CD14-positive monocyte (primary cell): ENCODE data around the gene STK4. TPM values are rescaled to one million over a fixed set of nuclear protein-coding genes. Genes with fewer than 3 reads are reported as not detected.

ENCODE experiments used
- DNase-seq, 3 donors: peaks; one replicate each; pipeline ENCODE4 v3.0.0-alpha.2; 2011 to 2022
- H2AFZ ChIP-seq: 2 replicates; pipeline ENCODE4 v1.6.0; 2012; ENCODE audit warnings: mild to moderate bottlenecking, low read depth, low read length, inconsistent platforms; ENCODE audit not compliant: insufficient read depth, poor library complexity, severe bottlenecking
- H3K27ac ChIP-seq, 2 donors: 1 replicate in 1 of 2; 2 replicates in 1 of 2; pipeline ENCODE4 v1.5.1; 2012 to 2013; ENCODE audit warnings: low read length in 2 of 2, control low read depth in 1 of 2, inconsistent platforms in 1 of 2, low read depth in 1 of 2, mild to moderate bottlenecking in 1 of 2
- H3K27me3 ChIP-seq, 2 donors: one replicate each; pipeline versions ENCODE4 v1.6.0 to v1.6.1; 2011 to 2013; ENCODE audit warnings: low read length in 2 of 2; ENCODE audit not compliant: control insufficient read depth in 2 of 2, insufficient read depth in 2 of 2
- H3K36me3 ChIP-seq, 2 donors: replicated peaks in 1 of 2; 1 replicate in 1 of 2; 2 replicates in 1 of 2; pipeline versions ENCODE4 v1.5.1 to v1.6.1; 2012 to 2013; ENCODE audit warnings: low read length in 2 of 2, control low read depth in 1 of 2, inconsistent platforms in 1 of 2, mild to moderate bottlenecking in 1 of 2; ENCODE audit not compliant: insufficient read depth in 2 of 2, control insufficient read depth in 1 of 2
- H3K4me1 ChIP-seq, 2 donors: 1 replicate in 1 of 2; 2 replicates in 1 of 2; pipeline versions ENCODE4 v1.5.1 to v1.6.1; 2012 to 2013; ENCODE audit warnings: low read length in 2 of 2, control low read depth in 1 of 2, inconsistent platforms in 1 of 2, mild to moderate bottlenecking in 1 of 2, moderate library complexity in 1 of 2; ENCODE audit not compliant: insufficient read depth in 2 of 2, control insufficient read depth in 1 of 2
- H3K4me2 ChIP-seq: replicated peaks from 2 replicates; pipeline ENCODE3; 2012; ENCODE audit warnings: low read length, moderate library complexity, mild to moderate bottlenecking; ENCODE audit not compliant: poor library complexity, severe bottlenecking; ENCODE audit errors: extremely low read depth
- H3K4me3 ChIP-seq, 3 experiments: fragments of 200-600 bp in 1 of 3; sonication (generic) in 1 of 3; replicated peaks in 1 of 3; 1 replicate in 2 of 3; 2 replicates in 1 of 3; pipeline ENCODE4 v1.5.1; 2011 to 2013; ENCODE audit warnings: low read length in 3 of 3, mild to moderate bottlenecking in 3 of 3, control low read depth in 2 of 3, low read depth in 2 of 3, inconsistent platforms in 1 of 3, moderate library complexity in 1 of 3
- H3K79me2 ChIP-seq: 2 replicates; pipeline ENCODE4 v1.6.0; 2012; ENCODE audit warnings: mild to moderate bottlenecking, control low read depth, inconsistent platforms, low read length, moderate library complexity; ENCODE audit not compliant: insufficient read depth
- H3K9ac ChIP-seq: 2 replicates; pipeline ENCODE4 v1.6.0; 2017; ENCODE audit warnings: low read length, mild to moderate bottlenecking; ENCODE audit not compliant: insufficient read depth, poor library complexity, severe bottlenecking
- H3K9me3 ChIP-seq, 2 donors: replicated peaks in 1 of 2; 1 replicate in 1 of 2; 2 replicates in 1 of 2; pipeline versions ENCODE4 v1.5.1 to v1.6.1; 2012 to 2013; ENCODE audit warnings: low read length in 2 of 2, control low read depth in 1 of 2; ENCODE audit not compliant: control insufficient read depth in 1 of 2, insufficient read depth in 1 of 2
- H4K20me1 ChIP-seq: 2 replicates; pipeline ENCODE4 v1.6.0; 2012; ENCODE audit warnings: mild to moderate bottlenecking, low read length, control low read depth, moderate library complexity; ENCODE audit not compliant: insufficient read depth
- H3K27ac Mint-ChIP-seq, 7 donors: one replicate each; pipeline ENCODE4 v1.8.0; 2020; ENCODE audit warnings: mild to moderate bottlenecking in 7 of 7, mixed read lengths in 7 of 7, moderate library complexity in 6 of 7, inconsistent platforms in 2 of 7
- H3K27me3 Mint-ChIP-seq, 3 donors: one replicate each; pipeline ENCODE4 v1.8.0; 2021 to 2022; ENCODE audit warnings: low read depth in 3 of 3, mild to moderate bottlenecking in 3 of 3, mixed read lengths in 3 of 3, moderate library complexity in 3 of 3, inconsistent platforms in 1 of 3
- H3K36me3 Mint-ChIP-seq, 2 donors: one replicate each; pipeline ENCODE4 v1.8.0; 2020; ENCODE audit warnings: mixed read lengths in 2 of 2, inconsistent platforms in 1 of 2, mild to moderate bottlenecking in 1 of 2
- H3K4me1 Mint-ChIP-seq: one replicate; pipeline ENCODE4 v1.8.0; 2020; ENCODE audit warnings: mild to moderate bottlenecking, mixed read lengths
- H3K4me3 Mint-ChIP-seq, 2 donors: one replicate each; pipeline ENCODE4 v1.8.0; 2020; ENCODE audit warnings: mild to moderate bottlenecking in 2 of 2, mixed read lengths in 2 of 2, moderate library complexity in 1 of 2
- H3K9me3 Mint-ChIP-seq, 7 donors: one replicate each; pipeline ENCODE4 v1.8.0; 2020 to 2022; ENCODE audit warnings: mixed read lengths in 7 of 7, mild to moderate bottlenecking in 6 of 7, moderate library complexity in 6 of 7, inconsistent platforms in 2 of 7
- CTCF ChIP-seq: fragments of 200-600 bp; IDR thresholded peaks from one replicate; pipeline ENCODE4 v1.8.0; 2022; ENCODE audit warnings: antibody characterized with exemption, mild to moderate bottlenecking
- WGBS: methylation state at CpG from one replicate; pipeline ENCODE4 v1.1.5; 2013; ENCODE audit warnings: missing lambda C conversion rate; ENCODE audit not compliant: insufficient coverage; 5-methylcytosine and 5-hydroxymethylcytosine counted together
- intact Hi-C, 2 donors: fragments of 100-400 bp; cut with micrococcal nuclease; formaldehyde crosslinking; loops; one replicate each; pipeline versions ENCODE4 v1.15.0 to v1.15.1; 2023
- polyA plus RNA-seq, 3 donors: library from polyadenylated mRNA; depleted of rRNA in 1 of 3; unstranded in 2 of 3; stranded (reverse) in 1 of 3; fragments of 300-500 nt in 2 of 3; fragments of >200 nt in 1 of 3; fragmentation: Illumina TruSeq in 2 of 3; gene quantifications; 1 replicate in 2 of 3; 2 replicates in 1 of 3; pipeline ENCODE4 v1.2.3, GENCODE V29; 2012 to 2021

STK4 gene
- polyA plus RNA-seq, 3 donors = 53.0 to 123 (median 69.9) TPM

- Histone ChIP-seq H3K27me3 (no peaks in the 10 kb centered on the region), H3K27ac (no peak overlapping the region), H3K36me3 (peaks cover 6 to 77% of the 10 kb centered on the region in 2 donors), H3K9ac (no peak overlapping the region), H3K79me2 (no peaks in the 10 kb centered on the region), H3K4me1 (no peaks in the 10 kb centered on the region), H3K9me3 (no peaks in the 10 kb centered on the region), H2AFZ (no peak overlapping the region), H4K20me1 (peaks cover 34% of the 10 kb centered on the region), H3K4me2 (no peak overlapping the region), H3K4me3 (no peak overlapping the region)
- H3K36me3 Mint-ChIP-seq = peaks cover 53 to 75% of the 10 kb centered on the region in 2 donors
- TF ChIP-seq CTCF = no peak
- WGBS = 13% methylated on average over 2 of the region's 3 CpGs
- no peaks in the 10 kb centered on the region for H3K27me3 Mint-ChIP-seq
- intact Hi-C loops = no loop called here
- H3K4me3 Mint-ChIP-seq = no peak overlapping the region
- H3K9me3 Mint-ChIP-seq = peaks cover 0 to 2% (median 0%) of the 10 kb centered on the region in 7 donors
- H3K4me1 Mint-ChIP-seq = peaks cover 6% of the 10 kb centered on the region
- no peak overlapping the region for H3K27ac Mint-ChIP-seq
- peak in 2 of 3 donors; percentile 3 to 25 for DNase-seq
Observed at GRCh38 chr20:45087097-45087790, 120.9 kb downstream of the STK4 start.

GRCh38 chr20:45087814-45088213 is 121.5 kb downstream of the STK4 start:
- no peak for DNase-seq
- H3K27me3 Mint-ChIP-seq = no peaks in the 10 kb centered on the region
- Histone ChIP-seq H3K36me3 (peaks cover under 1 to 71% of the 10 kb centered on the region in 2 donors), H3K4me1 (no peaks in the 10 kb centered on the region), H3K79me2 (no peaks in the 10 kb centered on the region), H3K9me3 (no peaks in the 10 kb centered on the region), H3K27me3 (no peaks in the 10 kb centered on the region), H3K4me2 (no peak overlapping the region), H3K27ac (no peak overlapping the region), H4K20me1 (peaks cover 28% of the 10 kb centered on the region), H3K4me3 (no peak overlapping the region), H3K9ac (no peak overlapping the region), H2AFZ (no peak overlapping the region)
- peaks cover 0 to 2% (median 0%) of the 10 kb centered on the region in 7 donors for H3K9me3 Mint-ChIP-seq
- H3K27ac Mint-ChIP-seq = no peak overlapping the region
- intact Hi-C loops = no loop called here
- H3K36me3 Mint-ChIP-seq = peaks cover 50 to 72% of the 10 kb centered on the region in 2 donors
- WGBS = no CpG with 5 or more reads among the region's 1 CpG
- no peak for TF ChIP-seq CTCF
- peaks cover 6% of the 10 kb centered on the region for H3K4me1 Mint-ChIP-seq
- no peak overlapping the region for H3K4me3 Mint-ChIP-seq
